GM12878 (cell line): ENCODE measurements around the gene FRMD3. TPM values are rescaled to one million over a fixed set of nuclear protein-coding genes. Genes with fewer than 3 reads are reported as not detected.

Experiments used
- ATAC-seq: fragments of 200-7000 bp; cut with Tn5 transposase; 3 replicates; pipeline ENCODE4 v1.9.1; 2020; ENCODE audit warnings: mild to moderate bottlenecking, moderate library complexity
- BruUV-seq: library from RNA; stranded (reverse); fragments of 400-500 nt; replicated peaks from 2 replicates; lab custom pipeline; 2021; lab: Mats Ljungman, UMichigan
- CTCF ChIA-PET: fragments of 300-600 bp; sonication (Branson Sonifier 250); formaldehyde crosslinking; extraction: SDS; loops from one replicate; lab custom pipeline; 2021; ENCODE audit warnings: inconsistent platforms; lab: Yijun Ruan, JAX
- POLR2A ChIA-PET: fragments of 350-600 bp; formaldehyde crosslinking; extraction: SDS; loops from one replicate; lab custom pipeline; 2021; ENCODE audit warnings: inconsistent platforms; lab: Charles Lee
- RAD21 ChIA-PET: fragments of 300-600 bp; sonication (Branson Sonifier 250); formaldehyde crosslinking; loops from one replicate; lab custom pipeline; 2023; ENCODE audit warnings: antibody characterized with exemption; ENCODE audit not compliant: unreplicated experiment; lab: Charles Lee
- SMC1A ChIA-PET: fragments of 300-600 bp; sonication (Branson Sonifier 250); formaldehyde crosslinking; loops from one replicate; lab custom pipeline; 2023; ENCODE audit not compliant: unreplicated experiment, uncharacterized antibody; lab: Charles Lee
- DNase-seq: peaks from one replicate; pipeline ENCODE4 v3.0.0-alpha.2; 2011; ENCODE audit warnings: low read depth, low spot score
- FAIRE-seq: peaks from 3 replicates; lab custom pipeline; 2011; peaks lifted over from hg19 to GRCh38; lab: Jason Lieb, UNC
- H2AFZ ChIP-seq: 2 replicates; pipeline ENCODE4 v1.6.0; 2011; ENCODE audit warnings: low read depth, low read length, control low read depth; ENCODE audit not compliant: control insufficient read depth
- H3K27ac ChIP-seq: 2 replicates; pipeline ENCODE4 v1.5.1; 2011; ENCODE audit warnings: control low read depth; ENCODE audit not compliant: control insufficient read depth, insufficient read depth
- H3K27me3 ChIP-seq, 2 experiments: replicated peaks in 1 of 2; 2 replicates each; pipeline versions ENCODE4 v1.6.0 to v1.6.1; 2011; ENCODE audit warnings: low read length in 1 of 2; ENCODE audit not compliant: control insufficient read depth in 2 of 2, insufficient read depth in 2 of 2
- H3K36me3 ChIP-seq, 2 experiments: 2 replicates each; pipeline ENCODE4 v1.5.1; 2011; ENCODE audit warnings: low read length in 1 of 2; ENCODE audit not compliant: control insufficient read depth in 2 of 2, insufficient read depth in 2 of 2
- H3K4me1 ChIP-seq: 2 replicates; pipeline ENCODE4 v1.6.1; 2011; ENCODE audit warnings: mild to moderate bottlenecking, low read length, moderate library complexity, mixed read lengths; ENCODE audit not compliant: control insufficient read depth, insufficient read depth
- H3K4me2 ChIP-seq: 2 replicates; pipeline ENCODE4 v1.6.0; 2011; ENCODE audit warnings: control low read depth; ENCODE audit not compliant: control insufficient read depth, insufficient read depth
- H3K4me3 ChIP-seq: fragments of 200-600 bp; sonication (generic); 2 replicates; pipeline ENCODE4 v1.5.1; 2016
- H3K79me2 ChIP-seq: 2 replicates; pipeline ENCODE4 v1.6.0; 2011; ENCODE audit warnings: low read length; ENCODE audit not compliant: control insufficient read depth, insufficient read depth
- H3K9ac ChIP-seq: 2 replicates; pipeline ENCODE4 v1.8.0; 2011; ENCODE audit warnings: low read length, control low read depth, mixed read lengths; ENCODE audit not compliant: control insufficient read depth, insufficient read depth
- H3K9me3 ChIP-seq: replicated peaks from 3 replicates; pipeline ENCODE4 v1.5.1; 2011; ENCODE audit warnings: mild to moderate bottlenecking, low read length; ENCODE audit not compliant: control insufficient read depth, insufficient read depth
- H4K20me1 ChIP-seq: 2 replicates; pipeline ENCODE4 v1.6.0; 2011; ENCODE audit not compliant: control insufficient read depth, insufficient read depth
- GABPA ChIP-seq: IDR thresholded peaks from 2 replicates; pipeline ENCODE4 v1.6.1; 2014; ENCODE audit warnings: antibody characterized with exemption, low read depth, mild to moderate bottlenecking, inconsistent platforms
- WGBS: methylation state at CpG from one replicate; pipeline ENCODE4 v1.1.6; 2016; ENCODE audit warnings: low lambda C conversion rate; ENCODE audit not compliant: insufficient replicate concordance, insufficient coverage; ENCODE audit errors: missing lambda C conversion rate; 5-methylcytosine and 5-hydroxymethylcytosine counted together
- in situ Hi-C: fragments of 300-500 bp; cut with MboI; formaldehyde crosslinking; loops from 9 replicates; pipeline ENCODE4 v1.14.3; 2018; ENCODE audit warnings: mixed read lengths
- intact Hi-C: fragments of 100-400 bp; cut with micrococcal nuclease; formaldehyde crosslinking; loops from one replicate; pipeline ENCODE4 v1.14.2; 2022; ENCODE audit not compliant: unreplicated experiment
- polyA plus RNA-seq, 11 experiments: library from polyadenylated mRNA; depleted of rRNA in 4 of 11; unstranded in 6 of 11; stranded (reverse) in 5 of 11; fragments of >200 nt; fragmentation: Nextera tagmentation in 4 of 11; fragmentation: Illumina TruSeq in 1 of 11; extraction: Ambion mirVana in 4 of 11; extraction: Trizol in 1 of 11; gene quantifications; 1 replicate in 1 of 11; 2 replicates in 10 of 11; pipeline versions ENCODE4 v1.2.1 to v1.2.3, GENCODE V29; 2011 to 2016; ENCODE audit warnings: inconsistent platforms in 2 of 11, missing spikeins in 2 of 11, low read depth in 1 of 11
- total RNA-seq, 4 experiments: library from RNA; depleted of rRNA in 3 of 4; stranded (reverse); fragments of >200 nt in 3 of 4; fragmentation: Illumina TruSeq in 1 of 4; extraction: Trizol in 1 of 4; gene quantifications; 2 replicates each; pipeline versions ENCODE4 v1.2.1 to v1.2.3, GENCODE V29; 2013 to 2021
- TF ChIP-seq, protein P1 (sequence below): fragments of 450-650 bp; formaldehyde crosslinking; IDR thresholded peaks from 2 replicates; pipeline ENCODE4 v1.4.0; 2022; ENCODE audit warnings: mild to moderate bottlenecking, moderate library complexity
- TF ChIP-seq, protein P2 (sequence below): fragments of 450-650 bp; IDR thresholded peaks from 2 replicates; pipeline ENCODE4 v1.6.1; 2016; ENCODE audit warnings: mild to moderate bottlenecking

Gene FRMD3
- total and polyA plus RNA-seq, 10 of the 15 experiments (the other 5 are each of a cell fraction or from before 2014, with no cell fraction given) = 0.04 to 0.68 (median 0.21) TPM; not detected in 1

DNA sequence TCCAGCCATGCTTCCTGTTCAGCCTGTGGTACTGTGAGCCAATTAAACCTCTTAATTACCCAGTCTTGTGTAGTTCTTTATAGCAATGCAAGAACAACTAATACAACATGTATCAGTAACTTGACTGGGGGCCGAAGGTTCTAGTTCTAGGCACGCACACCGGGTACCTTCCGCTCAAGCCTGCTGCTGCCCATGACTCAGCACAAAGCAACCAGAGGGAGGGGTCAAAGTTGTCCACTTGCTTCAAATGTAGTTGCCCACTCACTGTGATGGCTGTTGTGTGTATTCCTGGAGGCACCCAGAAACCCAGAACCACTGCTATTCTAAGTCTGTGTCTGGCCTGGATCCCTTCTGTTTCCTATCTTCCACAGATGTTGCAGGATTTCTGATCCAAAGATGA lies 222.6 kb downstream of the FRMD3 start:
- intact Hi-C loops = no loop called here
- CTCF ChIA-PET = interaction anchor here (0.6 kb wide), 1 partner anchor 469 kb away, joined by 4 read pairs; no protein-coding TSS in a partner anchor
- H3K4me2 ChIP-seq = no peak overlapping the region

More for the DNA sequence above, 222.6 kb downstream of the FRMD3 start:
- ChIA-PET RAD21 (no interaction called here), SMC1A (no interaction called here), POLR2A (no interaction called here)
- Histone ChIP-seq H3K27ac (no peak overlapping the region), H2AFZ (no peak overlapping the region), H3K79me2 (no peaks in the 10 kb centered on the region), H4K20me1 (no peaks in the 10 kb centered on the region), H3K36me3 (no peaks in the 10 kb centered on the region), H3K9ac (no peak overlapping the region), H3K27me3 (no peaks in the 10 kb centered on the region), H3K4me1 (no peaks in the 10 kb centered on the region), H3K4me3 (no peak overlapping the region), H3K9me3 (no peaks in the 10 kb centered on the region)
- FAIRE-seq = no peak
- TF ChIP-seq, protein P1, sequence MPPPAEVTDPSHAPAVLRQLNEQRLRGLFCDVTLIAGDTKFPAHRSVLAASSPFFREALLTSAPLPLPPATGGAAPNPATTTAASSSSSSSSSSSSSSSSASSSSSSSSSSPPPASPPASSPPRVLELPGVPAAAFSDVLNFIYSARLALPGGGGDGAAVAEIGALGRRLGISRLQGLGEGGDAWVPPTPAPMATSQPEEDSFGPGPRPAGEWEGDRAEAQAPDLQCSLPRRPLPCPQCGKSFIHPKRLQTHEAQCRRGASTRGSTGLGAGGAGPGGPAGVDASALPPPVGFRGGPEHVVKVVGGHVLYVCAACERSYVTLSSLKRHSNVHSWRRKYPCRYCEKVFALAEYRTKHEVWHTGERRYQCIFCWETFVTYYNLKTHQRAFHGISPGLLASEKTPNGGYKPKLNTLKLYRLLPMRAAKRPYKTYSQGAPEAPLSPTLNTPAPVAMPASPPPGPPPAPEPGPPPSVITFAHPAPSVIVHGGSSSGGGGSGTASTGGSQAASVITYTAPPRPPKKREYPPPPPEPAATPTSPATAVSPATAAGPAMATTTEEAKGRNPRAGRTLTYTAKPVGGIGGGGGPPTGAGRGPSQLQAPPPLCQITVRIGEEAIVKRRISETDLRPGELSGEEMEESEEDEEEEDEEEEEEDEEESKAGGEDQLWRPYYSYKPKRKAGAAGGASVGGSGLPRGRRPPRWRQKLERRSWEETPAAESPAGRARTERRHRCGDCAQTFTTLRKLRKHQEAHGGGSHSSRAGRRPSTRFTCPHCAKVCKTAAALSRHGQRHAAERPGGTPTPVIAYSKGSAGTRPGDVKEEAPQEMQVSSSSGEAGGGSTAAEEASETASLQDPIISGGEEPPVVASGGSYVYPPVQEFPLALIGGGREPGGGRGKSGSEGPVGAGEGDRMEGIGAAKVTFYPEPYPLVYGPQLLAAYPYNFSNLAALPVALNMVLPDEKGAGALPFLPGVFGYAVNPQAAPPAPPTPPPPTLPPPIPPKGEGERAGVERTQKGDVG (CRISPR knock-in tag) = no peak
- TF ChIP-seq, protein P2, sequence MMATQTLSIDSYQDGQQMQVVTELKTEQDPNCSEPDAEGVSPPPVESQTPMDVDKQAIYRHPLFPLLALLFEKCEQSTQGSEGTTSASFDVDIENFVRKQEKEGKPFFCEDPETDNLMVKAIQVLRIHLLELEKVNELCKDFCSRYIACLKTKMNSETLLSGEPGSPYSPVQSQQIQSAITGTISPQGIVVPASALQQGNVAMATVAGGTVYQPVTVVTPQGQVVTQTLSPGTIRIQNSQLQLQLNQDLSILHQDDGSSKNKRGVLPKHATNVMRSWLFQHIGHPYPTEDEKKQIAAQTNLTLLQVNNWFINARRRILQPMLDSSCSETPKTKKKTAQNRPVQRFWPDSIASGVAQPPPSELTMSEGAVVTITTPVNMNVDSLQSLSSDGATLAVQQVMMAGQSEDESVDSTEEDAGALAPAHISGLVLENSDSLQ = no peak
- no peak for TF ChIP-seq GABPA
- in situ Hi-C loops = no loop called here
- 91% methylated on average over 4 of the region's 4 CpGs for WGBS
- DNase-seq = no peak
- BruUV-seq = no TSS peak
- ATAC-seq = no peak
